SH-SY5Y (cell line): ENCODE data around the gene SNX4.

Source experiments
- GATA2 ChIP-seq: IDR thresholded peaks from 2 replicates; pipeline ENCODE4 v1.6.1; 2011; ENCODE audit warnings: mild to moderate bottlenecking, low read depth, low read length
- GATA3 ChIP-seq: IDR thresholded peaks from 2 replicates; pipeline ENCODE4 v1.6.1; 2011; ENCODE audit warnings: low read depth, mild to moderate bottlenecking, low read length, moderate library complexity

DNA sequence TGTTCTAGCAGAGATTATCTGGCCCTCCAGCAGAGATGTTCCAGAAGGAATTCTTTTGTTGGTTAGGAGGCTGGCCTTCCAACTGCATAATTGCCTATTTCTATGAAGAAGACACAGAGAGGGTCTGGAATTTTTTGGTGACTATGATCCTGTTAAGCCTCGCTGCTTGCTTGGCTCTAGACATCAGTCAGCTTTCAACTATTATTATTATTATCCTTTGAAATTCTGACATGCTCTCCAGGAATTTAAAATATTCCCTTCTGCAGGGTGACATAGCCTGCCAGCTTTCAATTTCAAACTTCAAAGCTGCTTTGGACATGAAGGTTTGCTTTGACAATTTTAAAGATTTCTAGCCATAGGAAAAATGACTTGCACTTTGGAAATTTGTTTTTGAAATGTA lies 118.6 kb downstream of the SNX4 start:
- TF ChIP-seq GATA2 = no peak
- TF ChIP-seq GATA3 = no peak
